GM21619 (cell line): Measurements from ENCODE around the gene UGT1A9.

Experiments used
- ATAC-seq: cut with Tn5 transposase; IDR thresholded peaks from one replicate; pipeline ENCODE4 v1.9.1; 2021; ENCODE audit not compliant: unreplicated experiment

UGT1A9 gene

DNA sequence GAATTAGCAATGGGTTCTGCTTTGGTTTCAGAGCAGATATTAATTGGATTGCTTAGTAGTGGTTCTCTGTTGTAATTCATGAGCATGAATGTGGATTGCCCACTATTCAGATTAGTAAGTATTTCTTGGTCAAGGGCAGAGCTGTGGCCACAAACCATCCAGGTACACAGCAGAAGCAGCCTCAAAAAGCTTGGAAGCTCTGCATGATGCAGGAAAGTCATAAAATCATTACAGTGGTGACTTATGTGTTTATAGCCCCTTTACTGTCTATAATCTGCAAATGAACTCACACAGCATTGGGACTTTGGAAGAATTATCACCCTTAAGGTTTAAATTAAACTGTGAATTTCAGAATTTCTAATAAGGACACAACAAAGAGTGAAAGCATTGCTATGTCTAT lies 86.4 kb downstream of the UGT1A9 start:
- ATAC-seq, result no peak

DNA sequence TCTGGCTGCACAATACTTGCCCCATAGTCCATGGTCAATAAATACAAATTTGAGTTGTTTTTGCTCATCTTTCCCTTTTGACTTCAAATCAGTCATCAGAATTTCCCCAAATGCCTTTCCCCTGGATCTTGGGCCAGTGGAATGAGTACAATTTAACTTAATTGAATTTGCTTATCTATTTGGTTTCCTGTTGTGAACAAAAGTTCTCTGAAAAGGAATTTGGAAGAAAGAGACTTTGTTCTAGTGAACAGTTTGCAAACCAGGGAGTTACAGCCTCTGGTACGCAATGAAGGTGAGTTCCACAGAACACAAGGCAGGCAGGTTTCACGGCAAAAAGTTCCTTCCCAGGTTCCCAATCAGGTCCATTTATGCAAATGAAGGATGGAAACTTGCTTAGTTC lies 87.2 kb downstream of the UGT1A9 start:
- ATAC-seq, result no peak

DNA sequence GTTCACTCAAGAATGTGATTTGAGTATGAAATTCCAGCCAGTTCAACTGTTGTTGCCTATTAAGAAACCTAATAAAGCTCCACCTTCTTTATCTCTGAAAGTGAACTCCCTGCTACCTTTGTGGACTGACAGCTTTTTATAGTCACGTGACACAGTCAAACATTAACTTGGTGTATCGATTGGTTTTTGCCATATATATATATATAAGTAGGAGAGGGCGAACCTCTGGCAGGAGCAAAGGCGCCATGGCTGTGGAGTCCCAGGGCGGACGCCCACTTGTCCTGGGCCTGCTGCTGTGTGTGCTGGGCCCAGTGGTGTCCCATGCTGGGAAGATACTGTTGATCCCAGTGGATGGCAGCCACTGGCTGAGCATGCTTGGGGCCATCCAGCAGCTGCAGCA lies 88.3 kb downstream of the UGT1A9 start, which contains the start of gene UGT1A1:
TSS of gene UGT1A1 (plus strand) at position 228 of the 400 bp plus-strand sequence. CDS start at position 246, 18 bp downstream.
- ATAC-seq, result no peak

DNA sequence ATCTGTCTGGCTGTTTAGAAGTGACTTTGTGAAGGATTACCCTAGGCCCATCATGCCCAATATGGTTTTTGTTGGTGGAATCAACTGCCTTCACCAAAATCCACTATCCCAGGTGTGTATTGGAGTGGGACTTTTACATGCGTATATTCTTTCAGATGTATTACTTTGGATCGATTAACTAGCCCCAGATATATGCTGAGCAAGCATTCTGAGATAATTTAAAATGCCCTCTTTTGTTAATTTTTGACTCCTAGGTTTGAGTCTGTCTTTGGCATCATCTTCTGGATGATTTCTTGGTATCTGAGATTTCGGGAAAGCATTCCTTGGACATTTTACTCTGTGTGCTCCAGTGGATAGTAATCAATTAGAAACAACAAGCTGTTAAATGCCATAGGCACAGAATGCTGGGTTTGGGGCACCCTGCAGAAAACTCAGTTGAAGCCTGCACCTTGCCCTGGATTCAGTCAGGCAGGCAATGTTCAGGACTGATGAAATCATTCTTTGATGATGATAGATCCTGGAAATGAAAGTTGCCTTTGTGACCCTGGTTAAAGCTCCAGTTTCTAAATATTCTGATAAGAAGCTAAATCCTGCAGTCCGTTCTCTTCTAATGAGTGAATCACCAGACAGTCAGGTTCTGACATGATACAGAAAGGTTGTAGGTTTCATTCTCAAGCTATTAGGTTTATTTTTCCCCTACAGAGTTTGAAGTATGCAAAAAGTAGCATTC lies 89.5 kb downstream of the UGT1A9 start:
- ATAC-seq, result no peak

- ATAC-seq, result no peak
Observed at GRCh38 chr2:233764264-233764663, 92.6 kb downstream of the UGT1A9 start.

- no peak for ATAC-seq
Observed at GRCh38 chr2:233764761-233765160, 93.1 kb downstream of the UGT1A9 start.

- no peak for ATAC-seq
Observed at GRCh38 chr2:233766416-233766815, 94.7 kb downstream of the UGT1A9 start.

DNA sequence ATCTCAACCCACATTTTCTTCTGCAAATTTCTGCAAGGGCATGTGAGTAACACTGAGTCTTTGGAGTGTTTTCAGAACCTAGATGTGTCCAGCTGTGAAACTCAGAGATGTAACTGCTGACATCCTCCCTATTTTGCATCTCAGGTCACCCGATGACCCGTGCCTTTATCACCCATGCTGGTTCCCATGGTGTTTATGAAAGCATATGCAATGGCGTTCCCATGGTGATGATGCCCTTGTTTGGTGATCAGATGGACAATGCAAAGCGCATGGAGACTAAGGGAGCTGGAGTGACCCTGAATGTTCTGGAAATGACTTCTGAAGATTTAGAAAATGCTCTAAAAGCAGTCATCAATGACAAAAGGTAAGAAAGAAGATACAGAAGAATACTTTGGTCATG lies 96.4 kb downstream of the UGT1A9 start:
- ATAC-seq, result no peak

DNA sequence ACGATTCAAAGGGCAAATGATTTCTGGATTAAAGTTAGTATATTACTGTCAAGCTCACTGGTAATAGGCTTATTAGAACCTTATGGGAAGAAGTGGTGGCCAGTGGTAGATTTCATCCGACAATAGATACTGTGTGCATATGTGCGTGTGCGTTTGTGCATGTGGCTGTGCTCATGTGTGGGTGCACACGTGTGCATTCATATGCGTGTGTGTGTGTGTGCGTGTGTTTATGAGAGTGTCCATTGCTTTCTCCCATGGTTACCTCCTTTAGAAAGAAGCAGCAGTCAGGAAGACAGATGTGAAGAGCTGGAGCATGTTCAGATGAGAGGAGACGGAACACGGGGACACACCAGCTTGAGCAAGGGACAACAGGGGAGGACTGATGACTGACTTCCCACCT lies 97.6 kb downstream of the UGT1A9 start:
- no peak for ATAC-seq

- no peak for ATAC-seq
Observed at GRCh38 chr2:233772153-233772552, 100.5 kb downstream of the UGT1A9 start.

- no peak for ATAC-seq
Observed at GRCh38 chr2:233772583-233772982, 100.9 kb downstream of the UGT1A9 start.

GRCh38 chr2:233773854-233774253 lies 102.2 kb downstream of the UGT1A9 start:
- ATAC-seq, result no peak

GRCh38 chr2:233775414-233775813 lies 103.7 kb downstream of the UGT1A9 start:
- no peak for ATAC-seq

DNA sequence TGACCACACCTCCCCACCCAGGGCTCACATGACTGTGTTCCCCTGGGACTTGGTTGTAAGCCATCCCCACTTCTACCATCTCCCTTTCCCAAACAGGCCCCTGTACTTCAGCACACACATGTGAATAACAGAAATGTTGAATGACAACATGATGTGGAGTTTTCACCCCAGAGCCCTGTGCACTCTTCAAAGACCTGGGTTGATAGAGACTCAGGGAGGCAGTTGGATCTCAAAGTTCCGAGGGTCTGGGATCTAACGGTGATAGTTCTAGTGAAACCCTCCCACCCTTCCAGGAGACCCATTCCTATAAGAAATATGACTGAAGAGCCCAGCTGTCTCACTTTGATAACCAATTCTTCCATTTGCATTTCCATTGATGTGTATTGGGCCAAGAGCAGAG lies 106.3 kb downstream of the UGT1A9 start, which contains the start of gene MROH2A:
TSS of gene MROH2A (plus strand) at position 301 of the 400 bp plus-strand sequence. CDS start 1,029 bp downstream, outside the sequence.
- no peak for ATAC-seq

DNA sequence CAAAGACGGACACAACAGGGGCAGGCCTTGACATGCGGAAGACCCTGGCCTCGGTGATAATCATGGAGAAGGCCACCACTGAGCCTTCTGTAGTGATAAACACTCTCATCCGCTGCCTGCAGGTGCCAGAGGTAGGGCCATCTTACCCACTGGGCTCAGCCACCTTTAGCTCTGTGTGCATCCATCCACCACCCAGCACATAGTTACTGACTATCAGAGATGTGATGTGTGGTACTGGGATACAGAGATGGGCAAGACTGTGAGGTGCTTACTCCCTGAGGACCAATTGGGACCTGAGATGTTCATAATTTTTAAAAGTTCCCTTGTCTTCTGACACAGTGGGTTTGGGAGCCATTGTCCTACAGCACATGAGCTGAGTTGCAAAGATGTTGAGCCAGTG lies 108.0 kb downstream of the UGT1A9 start:
- no peak for ATAC-seq

GRCh38 chr2:233780771-233781170 lies 109.1 kb downstream of the UGT1A9 start:
- ATAC-seq, result no peak

- ATAC-seq, result no peak
Observed at GRCh38 chr2:233789554-233789953, 117.9 kb downstream of the UGT1A9 start.

DNA sequence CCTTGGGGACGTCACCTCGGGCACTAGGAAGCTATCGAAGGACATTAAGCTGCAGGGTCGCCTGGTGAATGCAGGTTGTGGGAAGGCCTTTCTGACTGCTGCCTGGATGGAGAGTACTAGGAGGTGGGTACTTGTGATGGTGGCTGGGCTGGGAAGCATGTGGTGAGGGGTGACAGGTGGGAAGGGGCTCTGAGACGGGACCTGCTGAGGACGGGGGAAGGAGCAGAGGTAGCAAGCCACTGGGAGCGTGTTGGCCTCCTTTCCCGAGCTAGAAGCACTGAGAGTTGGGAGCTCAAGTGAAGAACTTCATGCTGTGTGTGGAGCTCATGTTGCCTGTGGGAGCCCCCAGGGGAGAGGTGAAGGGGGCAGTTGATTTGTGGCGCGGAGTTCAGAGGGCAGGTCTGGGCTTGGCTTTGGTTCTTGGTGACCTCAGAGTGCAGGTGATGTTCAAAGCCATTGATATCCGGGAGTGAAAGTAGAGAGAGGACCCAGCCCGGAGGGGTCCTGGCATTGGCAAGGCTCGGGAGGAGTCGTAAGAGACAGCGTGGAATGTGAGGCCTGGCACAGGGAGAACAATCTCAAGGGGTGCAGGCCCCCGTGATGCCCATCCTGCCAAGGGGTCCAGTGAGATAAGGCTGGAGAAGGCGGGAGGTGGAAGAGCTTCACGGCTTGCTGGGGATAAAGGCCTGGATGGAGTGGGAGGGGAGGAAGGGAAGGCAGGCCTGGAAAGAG lies 119.6 kb downstream of the UGT1A9 start:
- no peak for ATAC-seq

- ATAC-seq, result no peak
Observed at GRCh38 chr2:233791883-233792329, 120.2 kb downstream of the UGT1A9 start.

DNA sequence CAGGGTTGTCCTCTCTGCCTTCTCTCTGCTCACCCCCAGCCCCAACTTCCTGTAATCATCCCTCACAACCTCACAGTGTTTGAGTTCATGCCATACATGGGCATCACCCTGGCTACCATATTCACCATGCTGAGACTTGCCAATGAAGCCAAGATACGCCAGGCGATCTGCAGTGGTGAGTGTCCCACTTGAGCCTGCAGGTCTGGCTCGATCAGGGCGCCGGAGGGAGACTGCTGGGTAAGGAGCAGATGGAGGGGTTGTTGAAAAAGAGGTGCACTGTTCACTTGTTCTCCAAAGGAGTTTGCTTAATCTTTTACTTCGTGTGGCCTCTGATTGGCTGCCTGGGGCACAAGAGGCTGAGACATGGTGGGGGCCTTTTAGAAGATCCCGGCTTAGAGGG lies 121.0 kb downstream of the UGT1A9 start:
- no peak for ATAC-seq

DNA sequence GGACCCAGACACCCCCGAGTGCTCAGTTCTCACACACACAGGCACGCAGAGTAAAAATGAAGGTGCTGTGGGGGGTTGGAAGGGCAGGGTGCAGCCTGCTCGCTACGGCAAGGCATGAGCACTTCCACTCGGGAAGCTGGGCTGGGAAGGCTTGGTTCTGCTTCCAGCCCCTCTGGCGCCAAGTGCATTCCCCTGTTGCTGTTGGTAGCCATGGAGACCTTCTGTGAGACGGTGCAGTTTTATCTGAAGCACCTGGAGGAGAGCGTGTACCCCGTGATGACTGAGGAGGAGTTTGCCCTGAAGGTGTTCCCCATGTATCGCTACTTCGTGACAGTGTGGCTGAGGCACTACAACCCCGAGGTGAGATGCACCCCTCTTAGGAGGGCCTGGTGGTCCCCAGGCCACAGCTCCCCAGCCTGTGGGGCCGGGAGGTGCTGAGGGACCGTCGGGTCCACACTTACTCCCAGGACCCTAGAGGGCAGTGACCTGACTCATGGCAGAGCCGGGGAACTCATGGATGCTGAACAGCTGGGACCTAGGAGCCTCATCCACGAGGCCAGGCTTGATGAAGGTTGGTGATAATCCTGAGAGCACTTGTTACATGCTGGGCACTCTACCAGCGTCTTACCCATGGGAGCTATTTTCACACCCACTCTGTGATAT lies 121.9 kb downstream of the UGT1A9 start:
- ATAC-seq, result no peak
